GM20000 (cell line): ENCODE measurements around the gene PTPRG.

Experiments used
- DNase-seq: peaks from one replicate; pipeline ENCODE4 v3.0.0; 2012; ENCODE audit warnings: low spot score
- CTCF ChIP-seq: IDR thresholded peaks from 2 replicates; pipeline ENCODE4 v1.5.1; 2012; ENCODE audit warnings: mild to moderate bottlenecking, control low read depth; ENCODE audit errors: extremely low read depth, missing control alignments

Gene PTPRG

GRCh38 chr3:61975199-61975598, 413.8 kb downstream of the PTPRG start:
- DNase-seq, result no peak
- no peak for TF ChIP-seq CTCF

- TF ChIP-seq CTCF, result no peak
- DNase-seq, result no peak
Measured at GRCh38 chr3:61975936-61976335, 414.6 kb downstream of the PTPRG start.

GRCh38 chr3:61978460-61979419, 417.4 kb downstream of the PTPRG start:
- DNase-seq, result no peak
- TF ChIP-seq CTCF, result no peak

- no peak for DNase-seq
- TF ChIP-seq CTCF, result no peak
Measured at GRCh38 chr3:61979638-61980037, 418.3 kb downstream of the PTPRG start.

GRCh38 chr3:61980041-61980440, 418.7 kb downstream of the PTPRG start:
- DNase-seq, result no peak

GRCh38 chr3:61981060-61981459, 419.7 kb downstream of the PTPRG start:
- no peak for DNase-seq

More at GRCh38 chr3:61980041-61980440, 418.7 kb downstream of the PTPRG start:
- no peak for TF ChIP-seq CTCF

More at GRCh38 chr3:61981060-61981459, 419.7 kb downstream of the PTPRG start:
- no peak for TF ChIP-seq CTCF
